Measurements from ENCODE around the gene HINT1. TPM values are rescaled to one million over a fixed set of nuclear protein-coding genes. Genes with fewer than 3 reads are reported as not detected.

HINT1 gene
- total RNA-seq, 4 donors from 2014 or later, result 143 to 187 (median 161) TPM

DNA sequence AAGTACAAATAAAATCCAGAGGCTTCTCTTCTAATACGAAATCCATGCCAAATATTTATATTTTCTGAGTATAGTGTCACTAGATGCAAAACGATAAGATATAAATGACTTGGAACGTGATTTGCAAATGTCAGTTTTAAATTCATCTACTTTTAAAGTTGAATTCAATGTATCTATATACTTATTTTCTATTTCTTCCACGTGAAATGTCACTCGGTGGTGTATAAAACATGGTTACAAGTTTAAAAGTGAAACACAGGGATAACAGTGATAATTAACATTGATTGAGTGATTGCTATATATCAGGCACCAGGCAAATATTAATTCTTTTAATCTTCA, 54.8 kb downstream of the HINT1 start:
- DNase-seq (ENCODE audit: low spot score), result no peak
- ATAC-seq (ENCODE audit: low FRiP score), result no peak
- TF ChIP-seq, protein P1, sequence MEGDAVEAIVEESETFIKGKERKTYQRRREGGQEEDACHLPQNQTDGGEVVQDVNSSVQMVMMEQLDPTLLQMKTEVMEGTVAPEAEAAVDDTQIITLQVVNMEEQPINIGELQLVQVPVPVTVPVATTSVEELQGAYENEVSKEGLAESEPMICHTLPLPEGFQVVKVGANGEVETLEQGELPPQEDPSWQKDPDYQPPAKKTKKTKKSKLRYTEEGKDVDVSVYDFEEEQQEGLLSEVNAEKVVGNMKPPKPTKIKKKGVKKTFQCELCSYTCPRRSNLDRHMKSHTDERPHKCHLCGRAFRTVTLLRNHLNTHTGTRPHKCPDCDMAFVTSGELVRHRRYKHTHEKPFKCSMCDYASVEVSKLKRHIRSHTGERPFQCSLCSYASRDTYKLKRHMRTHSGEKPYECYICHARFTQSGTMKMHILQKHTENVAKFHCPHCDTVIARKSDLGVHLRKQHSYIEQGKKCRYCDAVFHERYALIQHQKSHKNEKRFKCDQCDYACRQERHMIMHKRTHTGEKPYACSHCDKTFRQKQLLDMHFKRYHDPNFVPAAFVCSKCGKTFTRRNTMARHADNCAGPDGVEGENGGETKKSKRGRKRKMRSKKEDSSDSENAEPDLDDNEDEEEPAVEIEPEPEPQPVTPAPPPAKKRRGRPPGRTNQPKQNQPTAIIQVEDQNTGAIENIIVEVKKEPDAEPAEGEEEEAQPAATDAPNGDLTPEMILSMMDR (IDR thresholded peaks at IDR 0.05), result no peak

GRCh38 chr5:131109540-131110255, 55.4 kb downstream of the HINT1 start:
- TF ChIP-seq, protein P1 (IDR thresholded peaks at IDR 0.05), result no peak
- DNase-seq (ENCODE audit: low spot score) (no peak), ATAC-seq (ENCODE audit: low FRiP score) (no peak)

Other genes starting within 250 kb of the HINT1 start
- gene LYRM7, start 5.7 kb upstream of the HINT1 start, total RNA-seq, result 10 to 100 TPM in 1 of 4 donors, 1 to 10 TPM in 3; 4.4 to 11.9 (median 9.5) TPM
- 10 to 100 TPM; 30.1 to 59.3 (median 35.7) TPM for gene CDC42SE2, start 98.8 kb upstream of the HINT1 start, total RNA-seq